K562 (cell line): ENCODE results near the gene MIP. TPM values are rescaled to one million over a fixed set of nuclear protein-coding genes. Genes with fewer than 3 reads are reported as not detected.
A peak's percentile ranks its signal among the peaks of the same experiment; 100 is the strongest.

ENCODE experiments used
- ATF1 ChIP-seq, 2 experiments: fragments of 450-650 bp in 1 of 2; IDR thresholded peaks; 2 replicates each; pipeline ENCODE4 v1.6.1; 2016; ENCODE audit warnings: missing compliant biosample characterization in 1 of 2, missing genetic modification characterization in 1 of 2
- CC2D1A ChIP-seq: fragments of 450-650 bp; IDR thresholded peaks from 2 replicates; pipeline ENCODE4 v1.6.1; 2017; ENCODE audit warnings: mild to moderate bottlenecking
- CREB1 ChIP-seq, 2 experiments: sonication (generic) in 1 of 2; formaldehyde crosslinking in 1 of 2; IDR thresholded peaks; 2 replicates each; pipeline versions ENCODE4 v1.6.1 to v1.8.0; 2012 to 2022; ENCODE audit warnings: inconsistent platforms in 1 of 2, mild to moderate bottlenecking in 1 of 2, missing genetic modification reagents in 1 of 2, moderate library complexity in 1 of 2
- EGR1 ChIP-seq: fragments of 450-650 bp; conservative IDR thresholded peaks from 2 replicates; pipeline ENCODE4 v1.6.1; 2017; ENCODE audit warnings: mild to moderate bottlenecking
- GATAD2B ChIP-seq: fragments of 450-650 bp; IDR thresholded peaks from 2 replicates; pipeline ENCODE4 v1.6.1; 2017; ENCODE audit warnings: mild to moderate bottlenecking, borderline replicate concordance
- HOXB6 ChIP-seq: fragments of 250-450 bp; sonication (Bioruptor Pico); IDR thresholded peaks from 2 replicates; pipeline ENCODE4 v1.5.1; 2022; ENCODE audit warnings: mild to moderate bottlenecking, borderline replicate concordance
- HSF4 ChIP-seq: fragments of 250-450 bp; sonication (Bioruptor Pico); IDR thresholded peaks from 2 replicates; pipeline ENCODE4 v2.1.2; 2022; ENCODE audit warnings: mild to moderate bottlenecking, moderate library complexity, borderline replicate concordance
- MAFF ChIP-seq: IDR thresholded peaks from 2 replicates; pipeline ENCODE4 v1.6.1; 2012; ENCODE audit warnings: low read length, improper control_type of control experiment
- MTF1 ChIP-seq: fragments of 250-450 bp; sonication (Bioruptor Pico); IDR thresholded peaks from 2 replicates; pipeline ENCODE4 v1.9.0; 2021; ENCODE audit warnings: moderate library complexity, mild to moderate bottlenecking, inconsistent platforms, borderline replicate concordance
- MXD1 ChIP-seq: fragments of 250-450 bp; sonication (Bioruptor Pico); IDR thresholded peaks from 2 replicates; pipeline ENCODE4 v1.8.0; 2021; ENCODE audit warnings: borderline replicate concordance, mild to moderate bottlenecking, moderate library complexity; ENCODE audit not compliant: poor library complexity, severe bottlenecking
- NCOR1 ChIP-seq: fragments of 450-650 bp; IDR thresholded peaks from 2 replicates; pipeline ENCODE4 v1.6.1; 2016; ENCODE audit warnings: mild to moderate bottlenecking, moderate library complexity
- NEUROD1 ChIP-seq: fragments of 150-350 bp; IDR thresholded peaks from 2 replicates; pipeline ENCODE4 v1.6.1; 2014; ENCODE audit warnings: borderline replicate concordance, low read length, low read depth; ENCODE audit not compliant: partially characterized antibody
- PPARD ChIP-seq: fragments of 250-450 bp; sonication (Bioruptor Pico); IDR thresholded peaks from 2 replicates; pipeline ENCODE4 v1.8.0; 2022; ENCODE audit warnings: inconsistent platforms, mild to moderate bottlenecking, moderate library complexity
- SAP30 ChIP-seq: fragments of 200-600 bp; sonication (generic); IDR thresholded peaks from 2 replicates; pipeline ENCODE4 v1.6.1; 2012; ENCODE audit warnings: borderline replicate concordance, low read depth, mild to moderate bottlenecking, moderate library complexity, low read length, control low read depth, inconsistent platforms; ENCODE audit not compliant: insufficient read depth, poor library complexity, severe bottlenecking
- SNIP1 ChIP-seq: fragments of 450-650 bp; IDR thresholded peaks from 2 replicates; pipeline ENCODE4 v1.7.1; 2017; ENCODE audit warnings: low read depth, mild to moderate bottlenecking
- SRSF9 ChIP-seq: fragments of 200-400 bp; formaldehyde crosslinking; IDR thresholded peaks from 2 replicates; pipeline ENCODE4 v1.6.1; 2017; ENCODE audit warnings: low read depth, low read length, borderline replicate concordance
- TSHZ1 ChIP-seq: fragments of 250-450 bp; sonication (Bioruptor Pico); IDR thresholded peaks from 2 replicates; pipeline ENCODE4 v1.4.0; 2020; ENCODE audit warnings: mild to moderate bottlenecking, moderate library complexity
- ZNF12 ChIP-seq: sonication (generic); formaldehyde crosslinking; IDR thresholded peaks from 2 replicates; pipeline ENCODE4 v1.4.0; 2020; ENCODE audit warnings: mild to moderate bottlenecking, missing genetic modification reagents
- ZNF224 ChIP-seq: sonication (generic); formaldehyde crosslinking; IDR thresholded peaks from 2 replicates; pipeline ENCODE4 v1.8.0; 2022; ENCODE audit warnings: mild to moderate bottlenecking, missing genetic modification reagents
- ZNF41 ChIP-seq: fragments of 250-450 bp; sonication (Bioruptor Pico); conservative IDR thresholded peaks from 2 replicates; pipeline ENCODE4 v1.4.0; 2020; ENCODE audit warnings: mild to moderate bottlenecking
- ZNF785 ChIP-seq: fragments of 250-450 bp; sonication (Bioruptor Pico); IDR thresholded peaks from 2 replicates; pipeline ENCODE4 v1.4.0; 2020; ENCODE audit warnings: mild to moderate bottlenecking
- polyA plus RNA-seq, 8 experiments: library from polyadenylated mRNA; depleted of rRNA in 4 of 8; stranded (reverse) in 5 of 8; unstranded in 3 of 8; fragments of >200 nt; fragmentation: Nextera tagmentation in 2 of 8; fragmentation: Illumina TruSeq in 1 of 8; extraction: Ambion mirVana in 2 of 8; extraction: Trizol in 1 of 8; gene quantifications; 2 replicates each; pipeline versions ENCODE4 v1.2.1 to v1.2.3, GENCODE V29; 2011 to 2014; ENCODE audit warnings: inconsistent platforms in 1 of 8, missing spikeins in 1 of 8
- total RNA-seq, 7 experiments: library from RNA; depleted of rRNA in 6 of 7; stranded (reverse); fragments of >200 nt in 6 of 7; fragmentation: Illumina TruSeq in 2 of 7; extraction: Trizol in 2 of 7; gene quantifications; 2 replicates each; pipeline versions ENCODE4 v1.2.1 to v1.2.3, GENCODE V29; 2011 to 2021; ENCODE audit warnings: low replicate concordance in 1 of 7

The MIP gene
- total and polyA plus RNA-seq, 9 of the 15 experiments (the other 6 are each of a cell fraction or from before 2014, with no cell fraction given): 0.09 to 0.36 (median 0.19) TPM; not detected in 5

- TF ChIP-seq NEUROD1 (no peak), CC2D1A (no peak), SRSF9 (no peak), HOXB6 (CRISPR knock-in tag) (no peak), SAP30 (peak; percentile 94), SNIP1 (no peak), ZNF41 (CRISPR knock-in tag) (no peak), MTF1 (CRISPR knock-in tag) (no peak), GATAD2B (no peak), ZNF224 (CRISPR knock-in tag) (no peak), ZNF12 (CRISPR knock-in tag) (no peak), HSF4 (no peak), ATF1 (CRISPR knock-in tag; IDR thresholded peaks at IDR 0.05) (no peak), ATF1 (tag; IDR thresholded peaks at IDR 0.05) (peak; percentile 24; the same call in 1 of the 2 replicates), EGR1 (peak; percentile 55), NCOR1 (no peak), CREB1 (IDR thresholded peaks at IDR 0.05) (peak; percentile 23; the same call in 1 of the 2 replicates), CREB1 (CRISPR knock-in tag; IDR thresholded peaks at IDR 0.05) (peak; percentile 45; the same call in 1 of the 2 replicates), PPARD (CRISPR knock-in tag) (no peak), MAFF (no peak), TSHZ1 (CRISPR knock-in tag) (no peak), ZNF785 (CRISPR knock-in tag) (no peak), MXD1 (CRISPR knock-in tag) (no peak)
Measured at GRCh38 chr12:56448860-56449621, 5.4 kb downstream of the MIP start, which contains the start of gene TIMELESS (continued).
